Neural cell (in vitro differentiated cells): ENCODE data around the gene USB1.
A peak's percentile ranks its signal among the peaks of the same experiment; 100 is the strongest.

Experiments
- CTCF ChIP-seq: fragments of 450-650 bp; IDR thresholded peaks from 2 replicates; pipeline ENCODE4 v1.5.1; 2014; ENCODE audit warnings: antibody characterized with exemption, mild to moderate bottlenecking, moderate library complexity; ENCODE audit not compliant: poor library complexity, severe bottlenecking
- EP300 ChIP-seq: fragments of 450-650 bp; conservative IDR thresholded peaks from 2 replicates; pipeline ENCODE4 v1.6.1; 2014; ENCODE audit warnings: antibody characterized with exemption, mild to moderate bottlenecking, moderate library complexity; ENCODE audit not compliant: poor library complexity, severe bottlenecking
- EZH2 ChIP-seq: fragments of 200-600, 300-800 bp; shearing (Covaris generic), sonication (generic); IDR thresholded peaks from 2 replicates; pipeline ENCODE4 v1.6.1; 2014; ENCODE audit warnings: antibody characterized with exemption, low read length, borderline replicate concordance, mild to moderate bottlenecking; ENCODE audit not compliant: insufficient read depth, poor library complexity, severe bottlenecking
- MXI1 ChIP-seq: fragments of 450-650 bp; conservative IDR thresholded peaks from 2 replicates; pipeline ENCODE4 v1.6.1; 2014; ENCODE audit warnings: antibody characterized with exemption, mild to moderate bottlenecking; ENCODE audit not compliant: poor library complexity, severe bottlenecking
- RAD21 ChIP-seq: fragments of 450-650 bp; conservative IDR thresholded peaks from 2 replicates; pipeline ENCODE4 v1.6.1; 2014; ENCODE audit warnings: antibody characterized with exemption, mild to moderate bottlenecking, moderate library complexity
- REST ChIP-seq: IDR thresholded peaks from 2 replicates; pipeline ENCODE4 v1.6.1; 2012; ENCODE audit warnings: borderline replicate concordance
- SMC3 ChIP-seq: fragments of 450-650 bp; conservative IDR thresholded peaks from 2 replicates; pipeline ENCODE4 v1.6.1; 2014; ENCODE audit warnings: antibody characterized with exemption, mild to moderate bottlenecking, moderate library complexity; ENCODE audit not compliant: poor library complexity
- TAF1 ChIP-seq: IDR thresholded peaks from 2 replicates; pipeline ENCODE4 v1.6.1; 2012; ENCODE audit warnings: low read depth

DNA sequence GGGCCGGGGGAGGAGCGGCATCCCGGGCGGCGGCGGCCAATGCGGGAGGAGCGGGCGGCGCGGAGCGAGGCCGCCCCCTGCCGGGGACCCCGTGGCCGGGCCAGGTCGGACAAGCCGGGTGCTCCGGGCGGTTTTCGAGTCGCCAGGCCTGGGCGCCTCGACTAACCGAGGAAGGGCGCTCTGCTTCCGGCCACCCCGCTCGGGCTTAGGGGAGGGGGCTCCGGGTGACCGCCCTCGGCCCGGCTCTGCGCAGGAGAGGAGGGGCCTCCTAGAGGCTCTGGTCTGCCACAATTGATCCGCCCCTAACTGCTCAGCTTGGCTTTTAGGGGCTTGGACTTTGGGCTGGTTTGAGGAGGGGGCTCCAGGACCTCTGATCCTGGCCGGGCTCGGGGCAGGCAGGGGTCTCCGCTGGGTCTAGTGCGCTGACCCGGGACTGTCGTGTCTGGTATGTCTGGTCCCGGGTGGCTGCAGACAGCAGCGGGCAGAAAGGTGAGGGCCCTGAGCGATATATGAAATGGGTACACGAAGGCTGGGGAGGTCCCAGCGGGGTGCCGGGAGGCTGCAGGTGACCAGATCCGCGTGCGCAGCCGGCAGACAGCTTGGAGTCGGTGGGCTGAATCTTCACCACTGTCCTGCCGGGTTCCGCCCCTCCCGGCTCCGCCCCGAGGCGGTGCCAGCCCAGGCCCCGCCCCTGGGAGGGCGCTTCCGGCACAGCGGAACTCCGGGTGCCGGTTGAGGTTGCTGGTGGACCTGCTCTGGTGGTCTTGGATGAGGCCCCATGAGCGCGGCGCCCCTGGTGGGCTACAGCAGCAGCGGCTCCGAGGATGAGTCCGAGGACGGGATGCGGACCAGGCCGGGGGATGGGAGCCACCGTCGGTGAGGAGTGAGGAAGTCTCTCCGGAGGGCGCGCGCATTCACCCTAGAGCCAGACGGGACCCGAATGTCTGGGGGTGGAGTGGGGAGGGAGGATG, at the start of gene USB1:
- peak; percentile 80 for TF ChIP-seq CTCF
- peak; percentile 67 for TF ChIP-seq REST
- TF ChIP-seq TAF1, result no peak
- TF ChIP-seq RAD21, result peak; percentile 73
- TF ChIP-seq EZH2, result no peak
- TF ChIP-seq EP300, result no peak
- no peak for TF ChIP-seq MXI1
- peak; percentile 75 for TF ChIP-seq SMC3
